Spinal cord (tissue), 10 donors: ENCODE measurements around the gene LCA5L. TPM values are rescaled to one million over a fixed set of nuclear protein-coding genes. Genes with fewer than 3 reads are reported as not detected.
A peak's percentile ranks its signal among the peaks of the same experiment; 100 is the strongest.
"Not testable (repeated sequence)": the region's sequence is repeated elsewhere in the genome, so short reads cannot be mapped to it uniquely, and the experiment has no call there.

Source experiments
- DNase-seq, 6 donors: peaks; one replicate each; pipeline versions ENCODE4 v3.0.0 to v3.0.0-alpha.2; 2013 to 2015; ENCODE audit warnings: low spot score in 6 of 6, low read depth in 4 of 6
- H3K27ac ChIP-seq: one replicate; pipeline ENCODE4 v1.5.1; 2013; ENCODE audit warnings: low read depth, low read length, control low read depth
- H3K27me3 ChIP-seq: one replicate; pipeline ENCODE4 v1.6.1; 2013; ENCODE audit warnings: low read length; ENCODE audit not compliant: control insufficient read depth, insufficient read depth
- H3K36me3 ChIP-seq: one replicate; pipeline ENCODE4 v1.6.1; 2013; ENCODE audit warnings: low read length; ENCODE audit not compliant: control insufficient read depth, insufficient read depth
- H3K4me1 ChIP-seq: one replicate; pipeline ENCODE4 v1.6.1; 2013; ENCODE audit warnings: low read length; ENCODE audit not compliant: control insufficient read depth, insufficient read depth
- H3K4me3 ChIP-seq: one replicate; pipeline ENCODE4 v1.5.1; 2013; ENCODE audit warnings: low read depth, low read length, control low read depth
- H3K9me3 ChIP-seq: one replicate; pipeline ENCODE4 v1.6.1; 2013; ENCODE audit warnings: low read length; ENCODE audit not compliant: control insufficient read depth, insufficient read depth
- WGBS: methylation state at CpG from one replicate; pipeline ENCODE4 v1.1.5; 2013; ENCODE audit warnings: missing lambda C conversion rate; ENCODE audit not compliant: insufficient coverage; 5-methylcytosine and 5-hydroxymethylcytosine counted together
- polyA plus RNA-seq, 2 donors: library from polyadenylated mRNA; unstranded; fragments of 120-200 nt; gene quantifications; one replicate each; pipeline ENCODE4 v1.2.1, GENCODE V29; 2013; ENCODE audit not compliant: insufficient read length in 2 of 2
- total RNA-seq, 2 donors: library from RNA; depleted of rRNA in 1 of 2; stranded (reverse); fragments of 120-200 nt in 1 of 2; fragments of >200 nt in 1 of 2; gene quantifications; one replicate each; pipeline versions ENCODE4 v1.2.3 to v1.2.4, GENCODE V29; 2013 to 2014
- donor health status: healthy.

Gene LCA5L
- total and polyA plus RNA-seq, 4 donors: 2.1 to 4.3 (median 3.1) TPM

DNA sequence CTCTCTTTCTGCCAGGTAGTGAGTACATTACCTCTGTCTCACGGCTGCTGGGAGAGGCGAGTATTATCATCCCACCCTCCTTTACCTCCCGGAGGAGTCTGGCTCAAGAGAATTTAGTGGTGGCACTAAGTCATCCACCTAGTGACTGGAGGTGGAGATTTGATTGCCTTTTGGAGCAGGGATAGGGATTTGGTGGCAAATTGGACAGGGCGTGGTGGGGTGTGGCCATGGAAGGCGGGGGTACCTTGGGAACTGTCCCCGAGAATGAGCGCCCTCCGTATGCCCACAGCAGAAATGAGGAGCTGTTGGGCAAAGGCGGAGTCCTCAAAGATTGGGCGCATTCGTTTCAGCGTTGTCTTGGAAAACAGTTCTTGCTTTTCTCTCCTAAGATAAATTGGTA is 64.6 kb downstream of the LCA5L start:
- Histone ChIP-seq H3K4me1 (peaks cover 17% of the 10 kb centered on the region), H3K27me3 (no peaks in the 10 kb centered on the region), H3K4me3 (peak overlapping the region; percentile 97), H3K27ac (peak overlapping the region; percentile 94), H3K9me3 (no peaks in the 10 kb centered on the region), H3K36me3 (peaks cover 15% of the 10 kb centered on the region)
- peak in 1 of 6 donors; percentile 20 for DNase-seq
- 4% methylated on average over 4 of the region's 12 CpGs for WGBS

DNA sequence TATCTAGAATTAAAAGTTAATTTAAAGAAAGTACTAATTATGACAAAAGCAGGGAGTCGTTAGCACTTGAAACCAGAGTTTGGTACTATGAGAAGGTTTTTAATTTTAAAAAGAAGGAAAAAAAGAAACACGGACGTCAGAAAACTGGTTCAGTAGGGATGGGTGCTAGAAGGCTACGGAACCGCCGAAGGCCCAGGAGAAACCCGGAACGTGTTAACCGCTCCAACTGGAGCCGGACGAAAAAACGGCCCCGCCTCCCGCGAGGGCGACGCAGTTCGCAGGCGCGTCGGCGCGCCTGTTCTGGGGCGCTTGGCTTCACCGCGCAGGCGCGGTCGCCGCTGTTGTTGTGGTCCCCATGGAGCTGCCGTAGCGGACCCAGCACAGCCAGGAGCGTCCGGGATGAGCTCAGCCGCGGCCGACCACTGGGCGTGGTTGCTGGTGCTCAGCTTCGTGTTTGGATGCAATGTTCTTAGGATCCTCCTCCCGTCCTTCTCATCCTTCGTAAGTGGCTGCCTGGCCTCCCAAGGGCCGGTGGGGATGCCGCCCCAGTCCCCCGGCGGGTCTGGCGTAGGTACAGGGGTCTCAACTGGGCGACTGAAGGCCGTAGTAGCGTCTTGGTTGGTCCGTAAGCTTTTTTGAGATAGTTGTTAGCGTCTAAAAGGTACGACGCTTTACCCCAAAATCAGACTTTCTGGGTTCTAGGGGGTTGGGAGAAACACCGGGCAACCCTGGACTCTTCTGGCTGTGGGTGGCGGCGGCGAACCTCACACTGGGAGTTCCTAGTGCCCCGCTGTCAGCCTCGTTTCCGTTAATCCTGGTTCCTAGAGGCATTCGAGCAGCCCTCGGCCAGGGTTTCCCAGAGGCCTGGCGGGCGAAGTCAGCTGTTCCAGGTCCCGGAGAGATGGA is 65.3 kb downstream of the LCA5L start:
- WGBS: under 1% methylated on average over 63 of the region's 65 CpGs
- H3K27me3 ChIP-seq: no peaks in the 10 kb centered on the region
- peaks cover 9% of the 10 kb centered on the region for H3K4me1 ChIP-seq
- H3K36me3 ChIP-seq: peaks cover 8% of the 10 kb centered on the region
- DNase-seq: peak; percentile 77 to 97 (median 86)
- peak overlapping the region; percentile 97 for H3K4me3 ChIP-seq
- peak overlapping the region; percentile 94 for H3K27ac ChIP-seq
- H3K9me3 ChIP-seq: no peaks in the 10 kb centered on the region

DNA sequence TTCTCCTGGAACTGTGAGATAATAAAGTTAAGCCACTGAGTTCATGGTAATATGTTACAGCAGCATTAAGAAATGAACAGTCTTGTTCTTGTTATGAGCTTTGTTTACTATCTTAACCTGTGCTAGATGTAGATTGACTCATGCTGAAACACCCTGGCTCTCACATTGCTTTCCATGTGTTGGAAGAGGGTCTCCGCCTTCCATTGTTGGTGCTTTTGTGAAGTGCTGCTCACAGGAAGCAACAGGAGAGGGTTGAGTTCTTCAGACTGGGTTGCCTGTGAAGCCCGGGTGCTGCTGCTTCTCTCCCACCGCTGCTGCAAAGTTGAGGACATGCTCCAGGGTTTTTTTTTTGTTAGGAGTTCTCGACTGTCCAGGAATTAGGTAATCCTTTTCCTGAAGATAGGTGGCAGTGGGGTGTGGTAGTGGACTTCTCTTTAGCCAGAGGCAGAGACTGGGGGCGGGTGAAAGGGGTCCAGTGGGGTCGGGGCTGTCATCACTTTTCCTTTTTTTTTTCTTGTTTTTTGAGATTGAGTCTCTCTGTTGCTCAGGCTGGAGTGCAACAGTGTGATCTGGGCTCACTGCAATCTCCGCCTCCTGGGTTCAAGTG is 68.0 kb downstream of the LCA5L start:
- DNase-seq: no peak
- WGBS: 73% methylated on average over 5 of the region's 7 CpGs
- H3K9me3 ChIP-seq: no peaks in the 10 kb centered on the region
- no peaks in the 10 kb centered on the region for H3K27me3 ChIP-seq
- H3K4me3 ChIP-seq: no peak overlapping the region
- H3K4me1 ChIP-seq: peaks cover 7% of the 10 kb centered on the region
- H3K27ac ChIP-seq: no peak overlapping the region
- peaks cover 5% of the 10 kb centered on the region for H3K36me3 ChIP-seq

DNA sequence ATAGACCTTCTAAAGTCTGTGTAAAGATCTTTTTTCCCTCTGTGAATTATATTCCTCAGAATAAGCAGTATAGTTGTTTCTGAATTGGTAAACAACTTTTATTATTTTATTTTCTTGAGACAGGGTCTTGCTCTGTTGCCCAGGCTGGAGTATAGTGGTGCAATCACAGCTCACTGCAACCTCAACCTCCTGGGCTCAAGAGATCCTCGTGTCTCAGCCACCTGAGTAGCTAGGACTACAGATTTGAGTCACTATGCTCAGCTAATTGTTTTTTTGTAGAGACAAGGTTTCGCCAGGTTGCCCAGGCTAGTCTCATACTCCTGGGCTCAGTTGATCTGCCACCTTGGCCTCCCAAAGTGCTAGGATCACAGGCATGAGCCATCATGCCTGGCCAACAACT is 70.1 kb downstream of the LCA5L start:
- H3K27me3 ChIP-seq: no peaks in the 10 kb centered on the region
- no peak overlapping the region for H3K27ac ChIP-seq
- no peak overlapping the region for H3K4me3 ChIP-seq
- H3K36me3 ChIP-seq: no peaks in the 10 kb centered on the region
- H3K9me3 ChIP-seq: no peaks in the 10 kb centered on the region
- WGBS: 86% methylated on average over 1 of the region's 2 CpGs
- H3K4me1 ChIP-seq: no peaks in the 10 kb centered on the region
- no peak for DNase-seq

DNA sequence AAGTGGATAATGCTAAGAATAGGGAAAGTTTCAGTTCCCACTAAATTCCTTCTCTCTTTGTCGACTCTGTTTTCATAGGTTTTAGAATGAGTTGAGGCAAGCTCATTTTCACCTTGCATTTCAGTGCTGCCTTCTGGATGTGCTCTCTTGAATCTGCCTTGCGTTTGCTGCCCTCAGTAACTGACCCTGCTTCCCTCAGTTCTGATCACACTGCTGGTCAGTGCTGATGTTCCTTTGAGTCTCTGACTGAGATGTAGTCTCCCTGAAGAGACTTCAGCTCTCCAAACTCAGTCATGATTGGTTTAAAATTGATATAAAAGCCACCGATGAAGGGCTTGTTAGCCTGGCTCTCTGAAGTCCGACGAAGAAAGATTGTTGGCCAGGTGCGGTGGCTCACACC is 71.5 kb downstream of the LCA5L start:
- Histone ChIP-seq H3K4me3 (no peak overlapping the region), H3K36me3 (no peaks in the 10 kb centered on the region), H3K9me3 (no peaks in the 10 kb centered on the region), H3K4me1 (no peaks in the 10 kb centered on the region), H3K27me3 (no peaks in the 10 kb centered on the region), H3K27ac (no peak overlapping the region)
- WGBS: 63% methylated on average over 1 of the region's 6 CpGs
- no peak for DNase-seq

DNA sequence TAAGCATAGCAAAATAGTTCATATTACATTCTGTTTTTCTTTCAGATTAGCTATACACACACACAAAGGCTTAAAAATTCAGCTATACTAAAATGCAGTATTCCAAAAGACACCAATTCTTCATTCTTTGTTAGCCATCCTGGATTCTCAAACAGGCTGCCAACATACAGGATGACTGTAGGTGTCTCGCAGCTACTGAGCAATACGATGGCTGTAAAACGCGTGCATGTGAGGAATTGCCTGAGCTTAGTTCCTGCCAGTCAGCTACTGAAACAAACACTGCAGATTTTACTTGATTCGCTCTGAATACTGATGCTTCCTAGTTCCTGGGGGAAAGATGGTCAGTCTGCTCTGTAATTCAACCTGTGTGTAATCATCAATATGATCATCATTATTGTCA is 71.9 kb downstream of the LCA5L start:
- Histone ChIP-seq H3K4me1 (no peaks in the 10 kb centered on the region), H3K4me3 (no peak overlapping the region), H3K27ac (no peak overlapping the region), H3K36me3 (no peaks in the 10 kb centered on the region), H3K27me3 (no peaks in the 10 kb centered on the region), H3K9me3 (no peaks in the 10 kb centered on the region)
- DNase-seq: peak in 2 of 6 donors; percentile 59 to 86
- 4% methylated on average over 4 of the region's 5 CpGs for WGBS

DNA sequence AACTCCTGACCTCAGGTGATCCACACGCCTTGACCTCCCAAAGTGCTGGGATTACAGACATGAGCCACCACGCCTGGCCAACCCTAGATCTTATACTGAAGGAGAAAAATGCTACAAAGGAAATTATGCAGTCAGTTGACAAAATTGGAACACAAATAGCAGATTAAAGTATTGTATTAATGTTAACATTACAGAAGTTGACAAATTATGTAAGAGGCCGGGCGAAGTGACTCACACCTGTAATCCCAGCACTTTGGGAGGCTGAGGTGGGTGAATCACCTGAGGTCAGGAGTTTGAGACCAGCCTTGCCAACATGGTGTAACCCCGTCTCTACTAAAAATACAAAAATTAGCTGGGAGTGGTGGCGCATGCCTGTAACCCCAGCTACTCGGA is 75.7 kb downstream of the LCA5L start:
- not testable (repeated sequence) for H3K4me1 ChIP-seq, H3K27me3 ChIP-seq, H3K27ac ChIP-seq, H3K36me3 ChIP-seq, H3K9me3 ChIP-seq, H3K4me3 ChIP-seq, DNase-seq
- 94% methylated on average over 5 of the region's 7 CpGs for WGBS

DNA sequence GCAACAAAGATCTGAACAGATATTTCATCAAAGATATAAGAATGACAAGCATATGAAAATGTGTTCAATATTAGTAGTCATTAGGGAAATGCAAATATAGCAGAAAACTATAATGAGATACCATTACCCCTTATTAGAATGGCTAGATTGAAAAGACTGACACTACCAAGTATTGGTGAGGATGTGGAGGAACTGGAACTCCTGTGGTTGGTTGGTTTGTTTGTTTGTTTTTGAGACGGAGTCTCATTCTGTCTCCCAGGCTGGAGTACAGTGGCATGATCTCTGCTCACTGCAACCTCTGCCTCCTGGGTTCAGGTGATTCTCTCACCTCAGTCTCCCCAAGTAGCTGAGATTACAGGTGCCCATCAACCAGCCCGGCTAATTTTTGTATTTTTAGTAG is 77.8 kb downstream of the LCA5L start:
- Histone ChIP-seq H3K27me3 (no peaks in the 10 kb centered on the region), H3K4me1 (no peaks in the 10 kb centered on the region), H3K9me3 (no peaks in the 10 kb centered on the region), H3K27ac (no peak overlapping the region), H3K36me3 (no peaks in the 10 kb centered on the region), H3K4me3 (no peak overlapping the region)
- no CpG with 5 or more reads among the region's 2 CpGs for WGBS
- DNase-seq: no peak

DNA sequence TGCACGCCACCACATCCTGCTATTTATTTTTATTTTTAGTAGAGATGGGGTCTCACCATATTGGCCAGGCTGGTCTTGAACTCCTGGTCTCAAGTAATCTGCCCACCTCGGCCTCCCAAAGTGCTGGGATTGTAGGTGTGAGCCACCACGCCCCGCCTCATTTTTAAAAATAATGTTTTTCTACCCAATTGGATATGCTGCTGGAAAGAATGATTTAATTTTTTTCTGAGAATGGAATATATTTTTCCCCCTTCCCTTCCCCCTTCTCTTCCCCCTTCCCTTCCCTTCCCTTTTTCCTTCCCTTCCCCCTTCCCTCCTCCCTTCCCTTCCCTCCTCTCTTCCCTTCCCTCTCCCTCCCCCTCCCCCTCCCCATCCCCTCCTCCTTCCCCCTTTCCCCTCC is 79.0 kb downstream of the LCA5L start:
- no peaks in the 10 kb centered on the region for H3K4me1 ChIP-seq
- H3K27ac ChIP-seq: no peak overlapping the region
- no peaks in the 10 kb centered on the region for H3K36me3 ChIP-seq
- DNase-seq: no peak
- no peak overlapping the region for H3K4me3 ChIP-seq
- no peaks in the 10 kb centered on the region for H3K9me3 ChIP-seq
- H3K27me3 ChIP-seq: no peaks in the 10 kb centered on the region
- WGBS: no CpG with 5 or more reads among the region's 4 CpGs

DNA sequence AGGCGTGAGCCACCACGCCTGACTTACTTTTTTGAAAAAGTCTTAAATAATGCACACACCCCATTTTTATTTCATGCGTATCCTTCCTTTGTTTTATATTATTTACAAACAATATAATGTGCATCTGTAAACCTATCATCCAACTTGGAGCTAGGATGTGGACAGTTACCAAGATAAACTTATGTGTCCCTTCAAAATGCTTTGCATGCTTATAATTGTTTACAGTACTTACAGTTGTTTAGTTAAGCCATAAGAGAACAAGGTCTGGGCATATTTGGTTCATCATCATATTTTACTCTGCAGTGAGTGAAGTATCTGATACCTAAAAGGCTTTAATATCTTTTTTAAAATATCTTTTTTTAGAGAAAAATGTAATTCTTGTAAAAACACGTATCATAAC is 80.6 kb downstream of the LCA5L start:
- H3K27me3 ChIP-seq: no peaks in the 10 kb centered on the region
- H3K9me3 ChIP-seq: no peaks in the 10 kb centered on the region
- no CpG with 5 or more reads among the region's 4 CpGs for WGBS
- no peaks in the 10 kb centered on the region for H3K36me3 ChIP-seq
- H3K4me3 ChIP-seq: no peak overlapping the region
- no peak overlapping the region for H3K27ac ChIP-seq
- DNase-seq: no peak
- H3K4me1 ChIP-seq: no peaks in the 10 kb centered on the region
